K562 (cell line): Measurements from ENCODE around the gene LRRFIP2. TPM values are rescaled to one million over a fixed set of nuclear protein-coding genes. Genes with fewer than 3 reads are reported as not detected.

Experiments used
- ATAC-seq: fragments of 200-7000 bp; cut with Tn5 transposase; 3 replicates; pipeline ENCODE4 v1.9.1; 2020; ENCODE audit warnings: moderate library complexity
- BruUV-seq: library from RNA; stranded (reverse); fragments of 400-500 nt; replicated peaks from 2 replicates; lab custom pipeline; 2021; lab: Mats Ljungman, UMichigan
- CTCF ChIA-PET: fragments of 300-600 bp; formaldehyde crosslinking; extraction: SDS; loops from one replicate; lab custom pipeline; 2021; ENCODE audit warnings: low intra/inter-chr PET ratio; lab: Yijun Ruan, JAX
- POLR2A ChIA-PET: fragments of 300-600, 350-650 bp; sonication (Branson Sonifier 250); formaldehyde crosslinking; extraction: SDS; loops from one replicate; lab custom pipeline; 2021; ENCODE audit warnings: antibody characterized with exemption, inconsistent platforms; lab: Yijun Ruan, JAX
- DNase-seq, 4 experiments: peaks; one replicate each; pipeline versions ENCODE4 v3.0.0 to v3.0.0-alpha.2; 2011 to 2018; ENCODE audit warnings: low spot score in 3 of 4, mixed read lengths in 3 of 4; ENCODE audit errors: extremely low read depth in 1 of 4
- FAIRE-seq: peaks from 2 replicates; lab custom pipeline; 2011; peaks lifted over from hg19 to GRCh38; lab: Jason Lieb, UNC
- H2AFZ ChIP-seq: 2 replicates; pipeline ENCODE4 v1.6.0; 2011; ENCODE audit warnings: low read depth, low read length, control low read depth, inconsistent platforms
- H3K27ac ChIP-seq: fragments of 200-600 bp; 3 replicates; pipeline ENCODE4 v1.8.0; 2011; ENCODE audit warnings: low read depth, mild to moderate bottlenecking, control low read depth, inconsistent platforms, low read length, moderate library complexity, mixed read lengths; ENCODE audit errors: extremely low read depth
- H3K27me3 ChIP-seq, 2 experiments: fragments of 300-600 bp in 1 of 2; 2 replicates in 1 of 2; 3 replicates in 1 of 2; pipeline versions ENCODE4 v1.6.0 to v1.8.0; 2011; ENCODE audit warnings: inconsistent platforms in 2 of 2, low read length in 2 of 2, mild to moderate bottlenecking in 1 of 2, mixed read lengths in 1 of 2, moderate library complexity in 1 of 2; ENCODE audit not compliant: control insufficient read depth in 2 of 2, insufficient read depth in 2 of 2
- H3K36me3 ChIP-seq: fragments of 300-600 bp; 3 replicates; pipeline ENCODE4 v1.8.0; 2011; ENCODE audit warnings: mild to moderate bottlenecking, low read length, inconsistent platforms; ENCODE audit not compliant: control insufficient read depth, insufficient read depth
- H3K4me1 ChIP-seq, 2 experiments: fragments of 200-600 bp in 1 of 2; replicated peaks in 1 of 2; 2 replicates in 1 of 2; 3 replicates in 1 of 2; pipeline versions ENCODE4 v1.5.1 to v1.8.0; 2011; ENCODE audit warnings: inconsistent platforms in 2 of 2, low read length in 2 of 2, mild to moderate bottlenecking in 1 of 2, mixed read lengths in 1 of 2, moderate library complexity in 1 of 2; ENCODE audit not compliant: control insufficient read depth in 2 of 2, insufficient read depth in 2 of 2
- H3K4me2 ChIP-seq: 2 replicates; pipeline ENCODE4 v1.6.1; 2011; ENCODE audit warnings: low read length, control low read depth, inconsistent platforms, mixed read lengths; ENCODE audit not compliant: insufficient read depth
- H3K4me3 ChIP-seq: fragments of 200-600 bp; sonication (generic), shearing (Covaris generic); 2 replicates; pipeline ENCODE4 v1.5.1; 2016; ENCODE audit warnings: control low read depth, inconsistent platforms
- H3K79me2 ChIP-seq: fragments of 200-600 bp; 3 replicates; pipeline ENCODE4 v1.8.0; 2011; ENCODE audit warnings: low read length, inconsistent platforms; ENCODE audit not compliant: control insufficient read depth, insufficient read depth
- H3K9ac ChIP-seq, 2 experiments: 2 replicates each; pipeline versions ENCODE4 v1.6.0 to v1.6.1; 2011; ENCODE audit warnings: low read depth in 2 of 2, low read length in 2 of 2, control low read depth in 1 of 2, inconsistent platforms in 1 of 2, mild to moderate bottlenecking in 1 of 2, mixed read lengths in 1 of 2; ENCODE audit not compliant: insufficient read depth in 1 of 2
- H3K9me1 ChIP-seq: one replicate; pipeline ENCODE4 v1.6.0; 2011; ENCODE audit warnings: inconsistent platforms, mild to moderate bottlenecking, low read length, moderate library complexity; ENCODE audit not compliant: control insufficient read depth, insufficient read depth
- H3K9me3 ChIP-seq: replicated peaks from 2 replicates; pipeline ENCODE4 v1.5.1; 2011; ENCODE audit warnings: low read depth, low read length, inconsistent platforms; ENCODE audit not compliant: control insufficient read depth, insufficient read depth
- H4K20me1 ChIP-seq: replicated peaks from 2 replicates; pipeline ENCODE4 v1.6.1; 2011; ENCODE audit warnings: low read length, inconsistent platforms, mixed read lengths; ENCODE audit not compliant: control insufficient read depth, insufficient read depth
- FOXK1 ChIP-seq: sonication (generic); formaldehyde crosslinking; IDR thresholded peaks from 2 replicates; pipeline ENCODE4 v1.8.0; 2022; ENCODE audit warnings: missing genetic modification reagents, mild to moderate bottlenecking, borderline replicate concordance
- GTF2F1 ChIP-seq: IDR thresholded peaks from 2 replicates; pipeline ENCODE4 v1.6.1; 2011; ENCODE audit warnings: low read depth, low read length, improper control_type of control experiment
- HOXB6 ChIP-seq: fragments of 250-450 bp; sonication (Bioruptor Pico); IDR thresholded peaks from 2 replicates; pipeline ENCODE4 v1.5.1; 2022; ENCODE audit warnings: mild to moderate bottlenecking, borderline replicate concordance
- JUNB ChIP-seq: fragments of 450-650 bp; formaldehyde crosslinking; conservative IDR thresholded peaks from 2 replicates; pipeline ENCODE4 v1.4.0; 2020; ENCODE audit warnings: mild to moderate bottlenecking
- PTTG1 ChIP-seq: fragments of 450-650 bp; IDR thresholded peaks from 2 replicates; pipeline ENCODE4 v1.6.1; 2016; ENCODE audit warnings: low read depth, mild to moderate bottlenecking, missing genetic modification characterization, missing compliant biosample characterization
- SMARCC2 ChIP-seq: fragments of 450-650 bp; IDR thresholded peaks from 2 replicates; pipeline ENCODE4 v1.6.1; 2017; ENCODE audit warnings: antibody characterized with exemption, moderate library complexity, mild to moderate bottlenecking, low read depth
- ZNF277 ChIP-seq: fragments of 250-450 bp; sonication (Bioruptor Pico); IDR thresholded peaks from 2 replicates; pipeline ENCODE4 v1.8.0; 2022; ENCODE audit warnings: inconsistent platforms, mild to moderate bottlenecking, moderate library complexity, borderline replicate concordance
- ZNF696 ChIP-seq: fragments of 250-450 bp; sonication (Bioruptor Pico); conservative IDR thresholded peaks from 2 replicates; pipeline ENCODE4 v1.4.0; 2020; ENCODE audit warnings: mild to moderate bottlenecking, moderate library complexity
- WGBS: fragments of 100-300 bp; shearing (Covaris generic); methylation state at CpG from one replicate; pipeline ENCODE4 v1.1.6; 2016; ENCODE audit warnings: low coverage, mixed read lengths; ENCODE audit not compliant: insufficient coverage; ENCODE audit errors: missing lambda C conversion rate; 5-methylcytosine and 5-hydroxymethylcytosine counted together
- in situ Hi-C: fragments of 300-500 bp; cut with MboI; formaldehyde crosslinking; loops from 4 replicates; pipeline ENCODE4 v1.15.0; 2018; ENCODE audit warnings: inconsistent platforms, mixed read lengths
- intact Hi-C: fragments of 100-400 bp; cut with micrococcal nuclease; formaldehyde crosslinking; loops from 2 replicates; pipeline ENCODE4 v1.14.2; 2022
- polyA plus RNA-seq, 8 experiments: library from polyadenylated mRNA; depleted of rRNA in 4 of 8; stranded (reverse) in 5 of 8; unstranded in 3 of 8; fragments of >200 nt; fragmentation: Nextera tagmentation in 2 of 8; fragmentation: Illumina TruSeq in 1 of 8; extraction: Ambion mirVana in 2 of 8; extraction: Trizol in 1 of 8; gene quantifications; 2 replicates each; pipeline versions ENCODE4 v1.2.1 to v1.2.3, GENCODE V29; 2011 to 2014; ENCODE audit warnings: inconsistent platforms in 1 of 8, missing spikeins in 1 of 8
- total RNA-seq, 7 experiments: library from RNA; depleted of rRNA in 6 of 7; stranded (reverse); fragments of >200 nt in 6 of 7; fragmentation: Illumina TruSeq in 2 of 7; extraction: Trizol in 2 of 7; gene quantifications; 2 replicates each; pipeline versions ENCODE4 v1.2.1 to v1.2.3, GENCODE V29; 2011 to 2021; ENCODE audit warnings: low replicate concordance in 1 of 7
- TF ChIP-seq, protein P1 (sequence below): IDR thresholded peaks from 2 replicates; pipeline ENCODE4 v1.6.1; 2012; ENCODE audit warnings: low read depth, low read length, improper control_type of control experiment, borderline replicate concordance

The LRRFIP2 gene
- total and polyA plus RNA-seq, 9 of the 15 experiments (the other 6 are each of a cell fraction or from before 2014, with no cell fraction given) = 9.9 to 53.9 (median 42.7) TPM

GRCh38 chr3:37131860-37132144, 42.6 kb downstream of the LRRFIP2 start:
- no peak for FAIRE-seq
- no peak overlapping the region for H3K4me3 ChIP-seq
- no peak overlapping the region for H3K4me2 ChIP-seq
- 0 out of 3 replicates have a peak, but pooled peaks cover 4% of the 10 kb centered on the region for H3K79me2 ChIP-seq
- H3K9ac ChIP-seq = no peak overlapping the region
- no peaks in the 10 kb centered on the region for H3K36me3 ChIP-seq
- H3K9me1 ChIP-seq = no peaks in the 10 kb centered on the region
- no peaks in the 10 kb centered on the region for H3K27me3 ChIP-seq
- CTCF ChIA-PET = no interaction called here
- 80% methylated on average over 2 of the region's 2 CpGs for WGBS
- H3K4me1 ChIP-seq = no peaks in the 10 kb centered on the region; a peak in 1 of 5 replicates
- POLR2A ChIA-PET = interaction anchor here (1.2 kb wide), 1 partner anchor 9 kb away, joined by 4 read pairs; no protein-coding TSS in a partner anchor
- no peak overlapping the region for H3K27ac ChIP-seq
- H4K20me1 ChIP-seq = 0 out of 2 replicates have a peak, but pooled peaks cover 5% of the 10 kb centered on the region
- H3K9me3 ChIP-seq = no peaks in the 10 kb centered on the region
- intact Hi-C loops (no loop called here), in situ Hi-C loops (no loop called here)
- ATAC-seq = no peak
- H2AFZ ChIP-seq = no peak overlapping the region
- DNase-seq = no peak
- BruUV-seq = no TSS peak
- TF ChIP-seq GTF2F1 = no peak
- TF ChIP-seq, protein P1, sequence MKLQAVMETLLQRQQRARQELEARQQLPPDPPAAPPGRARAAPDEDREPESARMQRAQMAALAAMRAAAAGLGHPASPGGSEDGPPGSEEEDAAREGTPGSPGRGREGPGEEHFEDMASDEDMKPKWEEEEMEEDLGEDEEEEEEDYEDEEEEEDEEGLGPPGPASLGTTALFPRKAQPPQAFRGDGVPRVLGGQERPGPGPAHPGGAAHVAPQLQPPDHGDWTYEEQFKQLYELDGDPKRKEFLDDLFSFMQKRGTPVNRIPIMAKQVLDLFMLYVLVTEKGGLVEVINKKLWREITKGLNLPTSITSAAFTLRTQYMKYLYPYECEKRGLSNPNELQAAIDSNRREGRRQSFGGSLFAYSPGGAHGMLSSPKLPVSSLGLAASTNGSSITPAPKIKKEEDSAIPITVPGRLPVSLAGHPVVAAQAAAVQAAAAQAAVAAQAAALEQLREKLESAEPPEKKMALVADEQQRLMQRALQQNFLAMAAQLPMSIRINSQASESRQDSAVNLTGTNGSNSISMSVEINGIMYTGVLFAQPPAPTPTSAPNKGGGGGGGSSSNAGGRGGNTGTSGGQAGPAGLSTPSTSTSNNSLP = no peak
- no peak for TF ChIP-seq PTTG1 (tag)
- TF ChIP-seq ZNF277 (CRISPR knock-in tag) = no peak
- no peak for TF ChIP-seq SMARCC2
- no peak for TF ChIP-seq FOXK1 (CRISPR knock-in tag)
- no peak for TF ChIP-seq ZNF696 (CRISPR knock-in tag)
- no peak for TF ChIP-seq JUNB
- no peak for TF ChIP-seq HOXB6
